Left lung (tissue), 10 donors: ENCODE measurements around the gene RGS14. TPM values are rescaled to one million over a fixed set of nuclear protein-coding genes. Genes with fewer than 3 reads are reported as not detected.

Experiments
- ATAC-seq: fragments of 200-7000 bp; cut with Tn5 transposase; one replicate; pipeline ENCODE4 v1.9.1; 2020; ENCODE audit warnings: moderate library complexity
- DNase-seq, 4 donors: peaks; one replicate each; pipeline ENCODE4 v3.0.0-alpha.2; 2013 to 2020
- H3K27ac ChIP-seq, 2 donors: fragments of 200-600 bp; sonication (generic) in 1 of 2; one replicate each; pipeline versions ENCODE4 v1.5.0 to v1.8.0; 2020 to 2021
- H3K27me3 ChIP-seq, 2 donors: fragments of 200-600 bp; sonication (generic) in 1 of 2; one replicate each; pipeline versions ENCODE4 v1.5.0 to v1.8.0; 2020 to 2021
- H3K36me3 ChIP-seq, 2 donors: fragments of 200-600 bp; sonication (generic) in 1 of 2; one replicate each; pipeline versions ENCODE4 v1.5.0 to v1.8.0; 2020 to 2021
- H3K4me1 ChIP-seq, 2 donors: fragments of 200-600 bp; one replicate each; pipeline ENCODE4 v1.8.0; 2021
- H3K4me3 ChIP-seq, 2 donors: fragments of 200-600 bp; sonication (generic) in 1 of 2; one replicate each; pipeline versions ENCODE4 v1.5.0 to v1.8.0; 2020 to 2021; ENCODE audit warnings: mild to moderate bottlenecking in 1 of 2
- H3K9me3 ChIP-seq, 2 donors: fragments of 200-600 bp; sonication (generic) in 1 of 2; one replicate each; pipeline versions ENCODE4 v1.5.0 to v1.8.0; 2020 to 2021
- intact Hi-C, 2 donors: fragments of 100-400 bp; cut with DNase I; formaldehyde crosslinking; loops; one replicate each; pipeline versions ENCODE4 v1.11.2 to v1.14.2; 2022
- polyA plus RNA-seq, 6 donors: library from polyadenylated mRNA; unstranded; fragments of 120-200 nt; gene quantifications; one replicate each; pipeline ENCODE4 v1.2.1, GENCODE V29; 2013; ENCODE audit not compliant: insufficient read length in 6 of 6
- total RNA-seq, 2 donors: library from RNA; stranded (reverse); fragmentation: NEBNext Ultra II Directional; extraction: Animal tissue kit (Norgen Biotek cat#: 25700); gene quantifications; one replicate each; pipeline ENCODE4 v1.2.1, GENCODE V29; 2021
- TF ChIP-seq, protein P1 (sequence below), 2 donors: fragments of 200-600 bp; sonication (generic) in 1 of 2; IDR thresholded peaks; one replicate each; pipeline versions ENCODE4 v1.5.0 to v1.8.0; 2021; ENCODE audit warnings: antibody characterized with exemption in 2 of 2
- donor health status: DM: no; HTN: yes; CAD: no.
- donor health status: DM: no; HTN: no; CAD: no.

RGS14 gene
- total and polyA plus RNA-seq, 8 donors: 4.0 to 28.2 (median 8.1) TPM

DNA sequence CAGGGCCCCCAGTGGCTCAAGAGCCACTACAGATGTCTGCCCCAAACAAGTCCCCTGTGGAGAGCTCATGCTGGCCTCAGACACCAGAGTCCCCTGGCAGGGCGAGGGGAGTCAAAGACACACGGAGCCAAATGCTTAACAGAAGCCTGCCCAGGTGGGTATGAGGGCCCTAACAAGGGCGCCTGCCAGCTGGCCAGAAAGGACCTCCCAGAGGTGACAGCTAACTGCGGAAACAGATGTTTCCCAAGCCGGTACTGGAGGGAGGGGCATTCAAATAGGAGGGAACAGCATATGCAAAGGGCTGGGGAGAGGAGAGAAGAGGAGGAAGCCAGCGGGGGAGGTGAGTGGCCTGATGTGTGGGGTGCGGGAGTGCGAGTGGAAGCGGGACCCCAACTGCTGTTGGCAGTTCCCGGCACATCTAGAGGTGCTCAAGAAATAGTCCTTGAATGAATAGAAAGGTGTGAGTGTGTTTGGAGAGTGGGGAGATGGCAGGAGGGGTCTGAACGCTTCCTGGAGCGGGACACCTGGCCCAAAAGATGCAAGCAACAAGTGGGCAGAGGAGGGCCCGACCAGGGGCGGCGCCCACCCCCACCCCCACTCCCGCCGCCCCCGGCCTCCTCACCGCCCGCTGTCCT is 46.9 kb upstream of the RGS14 start:
- ATAC-seq (peak; percentile 1), DNase-seq (no peak)
- H3K27me3 ChIP-seq: no peaks in the 10 kb centered on the region
- intact Hi-C loops: no loop called here
- peaks cover 0 to 22% of the 10 kb centered on the region in 2 donors for H3K36me3 ChIP-seq
- H3K27ac ChIP-seq: peak overlapping the region in 1 of 2 donors; percentile 89
- TF ChIP-seq, protein P1, sequence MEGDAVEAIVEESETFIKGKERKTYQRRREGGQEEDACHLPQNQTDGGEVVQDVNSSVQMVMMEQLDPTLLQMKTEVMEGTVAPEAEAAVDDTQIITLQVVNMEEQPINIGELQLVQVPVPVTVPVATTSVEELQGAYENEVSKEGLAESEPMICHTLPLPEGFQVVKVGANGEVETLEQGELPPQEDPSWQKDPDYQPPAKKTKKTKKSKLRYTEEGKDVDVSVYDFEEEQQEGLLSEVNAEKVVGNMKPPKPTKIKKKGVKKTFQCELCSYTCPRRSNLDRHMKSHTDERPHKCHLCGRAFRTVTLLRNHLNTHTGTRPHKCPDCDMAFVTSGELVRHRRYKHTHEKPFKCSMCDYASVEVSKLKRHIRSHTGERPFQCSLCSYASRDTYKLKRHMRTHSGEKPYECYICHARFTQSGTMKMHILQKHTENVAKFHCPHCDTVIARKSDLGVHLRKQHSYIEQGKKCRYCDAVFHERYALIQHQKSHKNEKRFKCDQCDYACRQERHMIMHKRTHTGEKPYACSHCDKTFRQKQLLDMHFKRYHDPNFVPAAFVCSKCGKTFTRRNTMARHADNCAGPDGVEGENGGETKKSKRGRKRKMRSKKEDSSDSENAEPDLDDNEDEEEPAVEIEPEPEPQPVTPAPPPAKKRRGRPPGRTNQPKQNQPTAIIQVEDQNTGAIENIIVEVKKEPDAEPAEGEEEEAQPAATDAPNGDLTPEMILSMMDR (IDR thresholded peaks at IDR 0.05): no peak
- H3K4me1 ChIP-seq: peaks cover 17 to 74% of the 10 kb centered on the region in 2 donors
- H3K9me3 ChIP-seq: no peaks in the 10 kb centered on the region
- peak overlapping the region; percentile 44 to 55 for H3K4me3 ChIP-seq

DNA sequence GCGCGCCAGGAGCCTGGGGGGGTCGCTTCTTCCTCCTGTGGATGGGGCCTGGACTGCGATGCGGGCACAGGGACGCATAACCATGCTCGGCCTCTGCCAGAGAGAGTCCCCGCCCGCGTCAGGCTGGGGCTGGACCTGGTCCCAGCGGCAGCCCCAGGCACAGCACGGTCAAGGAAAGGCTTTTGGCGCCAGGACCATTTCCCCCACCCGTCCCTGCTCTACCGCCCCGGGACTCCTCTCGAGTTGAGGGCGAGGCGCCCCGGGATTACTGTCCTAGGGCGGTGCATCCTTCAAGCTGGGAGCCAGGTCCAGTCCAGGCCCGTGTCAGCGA is 46.4 kb upstream of the RGS14 start:
- DNase-seq (no peak), ATAC-seq (peak; percentile 10)
- peak overlapping the region; percentile 44 to 55 for H3K4me3 ChIP-seq
- H3K27me3 ChIP-seq: no peaks in the 10 kb centered on the region
- TF ChIP-seq, protein P1 (IDR thresholded peaks at IDR 0.05): no peak
- peak overlapping the region in 1 of 2 donors; percentile 89 for H3K27ac ChIP-seq
- intact Hi-C loops: no loop called here
- H3K9me3 ChIP-seq: no peaks in the 10 kb centered on the region
- peaks cover 17 to 69% of the 10 kb centered on the region in 2 donors for H3K4me1 ChIP-seq
- peaks cover 0 to 17% of the 10 kb centered on the region in 2 donors for H3K36me3 ChIP-seq

DNA sequence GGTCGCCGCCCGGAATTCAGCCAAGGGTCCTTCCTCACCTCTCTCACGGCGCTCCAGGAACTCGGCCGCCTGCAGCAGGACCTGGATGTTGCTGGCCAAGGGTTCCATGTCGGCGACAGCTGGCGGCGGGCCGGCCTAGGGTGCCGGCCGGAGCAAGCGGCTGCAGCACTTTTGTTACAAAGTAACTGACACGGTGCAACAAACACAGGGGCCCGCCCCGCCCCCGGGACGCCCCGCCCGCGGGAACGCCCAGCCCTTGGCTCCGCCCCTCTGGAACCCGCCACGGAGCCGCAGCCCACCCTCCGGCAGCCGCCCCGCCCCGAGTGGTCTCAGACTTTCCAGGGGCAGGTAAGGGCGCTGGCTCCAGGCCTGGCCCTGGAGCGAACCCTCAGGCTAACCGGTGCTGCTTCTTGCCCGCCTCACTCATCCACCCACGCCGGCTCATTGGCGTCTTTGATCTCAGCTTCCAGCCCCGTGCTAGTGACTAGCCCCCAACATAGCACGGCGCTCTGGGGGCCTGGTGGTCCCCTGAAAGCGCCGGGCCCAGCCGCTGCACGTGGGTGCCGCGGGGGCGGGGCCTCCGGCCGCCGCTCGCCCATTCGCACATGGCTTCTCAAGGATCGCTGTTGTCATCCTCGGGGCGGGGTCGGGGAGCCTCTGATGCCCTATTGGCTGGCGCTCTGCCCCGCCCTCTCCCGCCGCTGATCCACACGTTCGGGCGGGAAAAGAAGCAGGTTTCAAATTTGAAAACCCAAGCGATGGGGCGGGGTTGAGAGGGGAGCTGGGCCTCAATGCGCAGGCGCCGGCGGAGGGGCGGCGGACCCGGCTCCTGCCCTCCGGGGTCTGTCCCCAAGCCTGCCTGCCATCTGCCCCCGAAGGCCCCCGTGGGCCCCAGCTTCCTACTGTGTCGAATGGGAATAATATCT is 45.7 kb upstream of the RGS14 start, which contains the start of gene MXD3:
MXD3 (minus strand) TSS at position 176 of the 926 bp plus-strand sequence; CDS start at position 108, 68 bp downstream.
- Histone ChIP-seq H3K9me3 (no peaks in the 10 kb centered on the region), H3K36me3 (peaks cover 0 to 12% of the 10 kb centered on the region in 2 donors), H3K4me1 (peaks cover 17 to 63% of the 10 kb centered on the region in 2 donors), H3K4me3 (peak within 1 kb of the TSS; percentile 44 to 55), H3K27ac (peak within 1 kb of the TSS in 1 of 2 donors; percentile 89), H3K27me3 (no peaks in the 10 kb centered on the region)
- intact Hi-C loops: no loop called here
- DNase-seq: peak; percentile 87 to 95 (median 95)
- TF ChIP-seq, protein P1 (IDR thresholded peaks at IDR 0.05): no peak
- peak; percentile 93 for ATAC-seq

DNA sequence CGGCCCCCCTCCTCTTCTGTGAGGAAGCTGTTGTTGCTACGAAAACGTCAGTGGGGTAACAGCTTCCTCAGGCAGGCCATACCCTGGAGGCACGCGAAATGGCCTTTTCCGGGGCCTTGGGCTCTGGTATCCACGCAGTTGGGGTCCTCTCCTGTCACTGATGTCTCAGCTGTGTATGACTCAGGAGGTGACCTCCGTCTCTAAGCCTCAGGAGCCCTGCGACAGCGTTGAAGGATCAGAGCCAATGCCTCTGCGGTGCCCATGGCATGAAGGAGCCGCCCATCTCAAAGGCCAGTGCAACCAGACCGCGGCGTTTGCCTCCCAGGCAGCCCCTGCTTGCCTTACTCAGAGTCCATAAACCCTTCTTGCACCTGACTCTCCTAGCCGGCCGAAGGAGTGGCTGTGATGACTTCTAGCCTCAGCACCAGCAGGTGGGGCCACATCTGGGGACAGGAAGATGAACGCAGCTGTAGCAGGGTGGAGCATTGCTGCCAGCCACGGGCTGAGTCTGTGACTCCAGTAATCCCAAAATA is 45.0 kb upstream of the RGS14 start:
- Histone ChIP-seq H3K4me3 (peak overlapping the region; percentile 44 to 55), H3K27ac (no peak overlapping the region), H3K27me3 (no peaks in the 10 kb centered on the region), H3K36me3 (peaks cover 0 to 10% of the 10 kb centered on the region in 2 donors), H3K9me3 (no peaks in the 10 kb centered on the region), H3K4me1 (peaks cover 11 to 55% of the 10 kb centered on the region in 2 donors)
- TF ChIP-seq, protein P1 (IDR thresholded peaks at IDR 0.05): no peak
- no peak for ATAC-seq
- no peak for DNase-seq
- intact Hi-C loops: no loop called here
